Measurements from ENCODE around the gene FAM83B. TPM values are rescaled to one million over a fixed set of nuclear protein-coding genes. Genes with fewer than 3 reads are reported as not detected.
A peak's percentile ranks its signal among the peaks of the same experiment; 100 is the strongest.

FAM83B gene
- total and polyA plus RNA-seq, 10 of the 15 experiments (the other 5 are each of a cell fraction or from before 2014, with no cell fraction given), result 0.05 TPM; not detected in 9

DNA sequence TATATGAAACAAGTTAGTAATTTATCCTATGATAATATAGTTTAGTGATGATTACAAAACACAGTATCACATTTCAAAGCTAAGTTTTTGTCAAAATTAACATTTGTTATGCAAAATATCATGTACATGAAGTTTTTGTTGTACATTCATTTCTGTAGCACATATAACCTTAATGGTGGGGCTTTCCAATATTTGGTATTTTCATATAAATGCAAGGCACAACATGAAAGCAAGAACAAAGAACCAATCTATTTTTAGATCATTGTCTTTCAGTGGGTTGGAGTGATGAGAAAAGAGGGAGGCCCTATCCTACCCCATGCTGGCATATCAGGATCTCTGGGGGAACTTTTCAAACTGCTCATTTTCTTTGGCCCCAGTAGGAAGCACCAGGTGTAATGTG is 53.4 kb downstream of the FAM83B start (continued):
- TF ChIP-seq, protein P1, sequence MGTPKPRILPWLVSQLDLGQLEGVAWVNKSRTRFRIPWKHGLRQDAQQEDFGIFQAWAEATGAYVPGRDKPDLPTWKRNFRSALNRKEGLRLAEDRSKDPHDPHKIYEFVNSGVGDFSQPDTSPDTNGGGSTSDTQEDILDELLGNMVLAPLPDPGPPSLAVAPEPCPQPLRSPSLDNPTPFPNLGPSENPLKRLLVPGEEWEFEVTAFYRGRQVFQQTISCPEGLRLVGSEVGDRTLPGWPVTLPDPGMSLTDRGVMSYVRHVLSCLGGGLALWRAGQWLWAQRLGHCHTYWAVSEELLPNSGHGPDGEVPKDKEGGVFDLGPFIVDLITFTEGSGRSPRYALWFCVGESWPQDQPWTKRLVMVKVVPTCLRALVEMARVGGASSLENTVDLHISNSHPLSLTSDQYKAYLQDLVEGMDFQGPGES (IDR thresholded peaks at IDR 0.05), result no peak
- TF ChIP-seq SMARCA5 (IDR thresholded peaks at IDR 0.05), result no peak
- no peak for TF ChIP-seq ESRRA (IDR thresholded peaks at IDR 0.05; ENCODE audit: low read length)
- peak; percentile 48 for TF ChIP-seq RUNX3 (IDR thresholded peaks at IDR 0.05; ENCODE audit: low read length)
- no peak for TF ChIP-seq NRF1 (conservative IDR thresholded peaks at IDR 0.05; ENCODE audit: low read depth, low read length)
- TF ChIP-seq, protein P2, sequence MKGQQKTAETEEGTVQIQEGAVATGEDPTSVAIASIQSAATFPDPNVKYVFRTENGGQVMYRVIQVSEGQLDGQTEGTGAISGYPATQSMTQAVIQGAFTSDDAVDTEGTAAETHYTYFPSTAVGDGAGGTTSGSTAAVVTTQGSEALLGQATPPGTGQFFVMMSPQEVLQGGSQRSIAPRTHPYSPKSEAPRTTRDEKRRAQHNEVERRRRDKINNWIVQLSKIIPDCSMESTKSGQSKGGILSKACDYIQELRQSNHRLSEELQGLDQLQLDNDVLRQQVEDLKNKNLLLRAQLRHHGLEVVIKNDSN (IDR thresholded peaks at IDR 0.05; ENCODE audit: borderline replicate concordance, extremely low read length, insufficient read depth, low read depth, low read length), result no peak
- no peak for TF ChIP-seq ZNF384 (IDR thresholded peaks at IDR 0.05; ENCODE audit: borderline replicate concordance, low read depth, low read length)
- TF ChIP-seq NFYB (IDR thresholded peaks at IDR 0.05; ENCODE audit: insufficient read depth, low read depth, low read length), result no peak
- peak; percentile 37; the same call in 1 of the 2 replicates for TF ChIP-seq FOXM1 (IDR thresholded peaks at IDR 0.05; ENCODE audit: low read depth, low read length)
- TF ChIP-seq BRCA1 (IDR thresholded peaks at IDR 0.05; ENCODE audit: low read depth, low read length), result no peak
- TF ChIP-seq KLF5 (IDR thresholded peaks at IDR 0.05; ENCODE audit: partially characterized antibody), result no peak
- no peak for TF ChIP-seq MTA3 (IDR thresholded peaks at IDR 0.05; ENCODE audit: borderline replicate concordance, low read length)
- TF ChIP-seq GATAD2B (conservative IDR thresholded peaks at IDR 0.05; ENCODE audit: low read depth), result no peak
- TF ChIP-seq JUNB (IDR thresholded peaks at IDR 0.05), result peak; percentile 66
- TF ChIP-seq, protein P3, sequence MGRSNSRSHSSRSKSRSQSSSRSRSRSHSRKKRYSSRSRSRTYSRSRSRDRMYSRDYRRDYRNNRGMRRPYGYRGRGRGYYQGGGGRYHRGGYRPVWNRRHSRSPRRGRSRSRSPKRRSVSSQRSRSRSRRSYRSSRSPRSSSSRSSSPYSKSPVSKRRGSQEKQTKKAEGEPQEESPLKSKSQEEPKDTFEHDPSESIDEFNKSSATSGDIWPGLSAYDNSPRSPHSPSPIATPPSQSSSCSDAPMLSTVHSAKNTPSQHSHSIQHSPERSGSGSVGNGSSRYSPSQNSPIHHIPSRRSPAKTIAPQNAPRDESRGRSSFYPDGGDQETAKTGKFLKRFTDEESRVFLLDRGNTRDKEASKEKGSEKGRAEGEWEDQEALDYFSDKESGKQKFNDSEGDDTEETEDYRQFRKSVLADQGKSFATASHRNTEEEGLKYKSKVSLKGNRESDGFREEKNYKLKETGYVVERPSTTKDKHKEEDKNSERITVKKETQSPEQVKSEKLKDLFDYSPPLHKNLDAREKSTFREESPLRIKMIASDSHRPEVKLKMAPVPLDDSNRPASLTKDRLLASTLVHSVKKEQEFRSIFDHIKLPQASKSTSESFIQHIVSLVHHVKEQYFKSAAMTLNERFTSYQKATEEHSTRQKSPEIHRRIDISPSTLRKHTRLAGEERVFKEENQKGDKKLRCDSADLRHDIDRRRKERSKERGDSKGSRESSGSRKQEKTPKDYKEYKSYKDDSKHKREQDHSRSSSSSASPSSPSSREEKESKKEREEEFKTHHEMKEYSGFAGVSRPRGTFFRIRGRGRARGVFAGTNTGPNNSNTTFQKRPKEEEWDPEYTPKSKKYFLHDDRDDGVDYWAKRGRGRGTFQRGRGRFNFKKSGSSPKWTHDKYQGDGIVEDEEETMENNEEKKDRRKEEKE (IDR thresholded peaks at IDR 0.05), result no peak
- TF ChIP-seq NFXL1 (IDR thresholded peaks at IDR 0.05; ENCODE audit: borderline replicate concordance), result no peak
- TF ChIP-seq, protein P4, sequence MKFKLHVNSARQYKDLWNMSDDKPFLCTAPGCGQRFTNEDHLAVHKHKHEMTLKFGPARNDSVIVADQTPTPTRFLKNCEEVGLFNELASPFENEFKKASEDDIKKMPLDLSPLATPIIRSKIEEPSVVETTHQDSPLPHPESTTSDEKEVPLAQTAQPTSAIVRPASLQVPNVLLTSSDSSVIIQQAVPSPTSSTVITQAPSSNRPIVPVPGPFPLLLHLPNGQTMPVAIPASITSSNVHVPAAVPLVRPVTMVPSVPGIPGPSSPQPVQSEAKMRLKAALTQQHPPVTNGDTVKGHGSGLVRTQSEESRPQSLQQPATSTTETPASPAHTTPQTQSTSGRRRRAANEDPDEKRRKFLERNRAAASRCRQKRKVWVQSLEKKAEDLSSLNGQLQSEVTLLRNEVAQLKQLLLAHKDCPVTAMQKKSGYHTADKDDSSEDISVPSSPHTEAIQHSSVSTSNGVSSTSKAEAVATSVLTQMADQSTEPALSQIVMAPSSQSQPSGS (IDR thresholded peaks at IDR 0.05; ENCODE audit: low read length), result peak; percentile 33; the same call in 1 of the 2 replicates
- TF ChIP-seq ATF7 (IDR thresholded peaks at IDR 0.05; ENCODE audit: low read depth), result no peak
- TF ChIP-seq, protein P5, sequence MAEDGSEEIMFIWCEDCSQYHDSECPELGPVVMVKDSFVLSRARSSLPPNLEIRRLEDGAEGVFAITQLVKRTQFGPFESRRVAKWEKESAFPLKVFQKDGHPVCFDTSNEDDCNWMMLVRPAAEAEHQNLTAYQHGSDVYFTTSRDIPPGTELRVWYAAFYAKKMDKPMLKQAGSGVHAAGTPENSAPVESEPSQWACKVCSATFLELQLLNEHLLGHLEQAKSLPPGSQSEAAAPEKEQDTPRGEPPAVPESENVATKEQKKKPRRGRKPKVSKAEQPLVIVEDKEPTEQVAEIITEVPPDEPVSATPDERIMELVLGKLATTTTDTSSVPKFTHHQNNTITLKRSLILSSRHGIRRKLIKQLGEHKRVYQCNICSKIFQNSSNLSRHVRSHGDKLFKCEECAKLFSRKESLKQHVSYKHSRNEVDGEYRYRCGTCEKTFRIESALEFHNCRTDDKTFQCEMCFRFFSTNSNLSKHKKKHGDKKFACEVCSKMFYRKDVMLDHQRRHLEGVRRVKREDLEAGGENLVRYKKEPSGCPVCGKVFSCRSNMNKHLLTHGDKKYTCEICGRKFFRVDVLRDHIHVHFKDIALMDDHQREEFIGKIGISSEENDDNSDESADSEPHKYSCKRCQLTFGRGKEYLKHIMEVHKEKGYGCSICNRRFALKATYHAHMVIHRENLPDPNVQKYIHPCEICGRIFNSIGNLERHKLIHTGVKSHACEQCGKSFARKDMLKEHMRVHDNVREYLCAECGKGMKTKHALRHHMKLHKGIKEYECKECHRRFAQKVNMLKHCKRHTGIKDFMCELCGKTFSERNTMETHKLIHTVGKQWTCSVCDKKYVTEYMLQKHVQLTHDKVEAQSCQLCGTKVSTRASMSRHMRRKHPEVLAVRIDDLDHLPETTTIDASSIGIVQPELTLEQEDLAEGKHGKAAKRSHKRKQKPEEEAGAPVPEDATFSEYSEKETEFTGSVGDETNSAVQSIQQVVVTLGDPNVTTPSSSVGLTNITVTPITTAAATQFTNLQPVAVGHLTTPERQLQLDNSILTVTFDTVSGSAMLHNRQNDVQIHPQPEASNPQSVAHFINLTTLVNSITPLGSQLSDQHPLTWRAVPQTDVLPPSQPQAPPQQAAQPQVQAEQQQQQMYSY (CRISPR knock-in tag; IDR thresholded peaks at IDR 0.05), result no peak

Data from GM12878 (cell line).